Gastroesophageal sphincter (tissue), 4 donors: ENCODE results near the gene EPS8L1. TPM values are rescaled to one million over a fixed set of nuclear protein-coding genes. Genes with fewer than 3 reads are reported as not detected.

Experiments used
- ATAC-seq: fragments of 150-250 bp; one replicate; pipeline ENCODE4 v1.9.1; 2016; ENCODE audit warnings: mild to moderate bottlenecking, moderate library complexity
- H3K27ac ChIP-seq, 4 donors: fragments of 200-600 bp; sonication (generic) in 3 of 4; 1 replicate in 3 of 4; 2 replicates in 1 of 4; pipeline ENCODE4 v1.5.1; 2016 to 2019
- H3K27me3 ChIP-seq: fragments of 200-600 bp; sonication (generic); one replicate; pipeline ENCODE4 v1.5.1; 2019
- H3K36me3 ChIP-seq, 2 donors: fragments of 200-600 bp; sonication (generic); one replicate each; pipeline ENCODE4 v1.5.1; 2019; ENCODE audit warnings: control low read depth in 1 of 2
- H3K4me1 ChIP-seq, 3 donors: fragments of 200-600 bp; sonication (generic); 1 replicate in 2 of 3; 2 replicates in 1 of 3; pipeline ENCODE4 v1.5.1; 2016 to 2019; ENCODE audit warnings: control low read depth in 2 of 3
- H3K4me3 ChIP-seq, 2 donors: fragments of 200-600 bp; sonication (generic); one replicate each; pipeline ENCODE4 v1.5.1; 2019; ENCODE audit warnings: mild to moderate bottlenecking in 1 of 2, moderate library complexity in 1 of 2
- H3K9me3 ChIP-seq, 3 donors: fragments of 200-600 bp; sonication (generic); one replicate each; pipeline ENCODE4 v1.5.1; 2017 to 2019; ENCODE audit warnings: control low read depth in 2 of 3
- EP300 ChIP-seq: sonication (generic); formaldehyde crosslinking; IDR thresholded peaks from one replicate; pipeline ENCODE4 v1.6.1; 2017; ENCODE audit warnings: antibody characterized with exemption, mild to moderate bottlenecking
- POLR2A ChIP-seq, 2 donors: fragments of 450-650 bp; IDR thresholded peaks; one replicate each; pipeline ENCODE4 v1.6.1; 2017; ENCODE audit warnings: antibody characterized with exemption in 2 of 2, mild to moderate bottlenecking in 2 of 2, moderate library complexity in 1 of 2
- POLR2AphosphoS5 ChIP-seq: sonication (generic); formaldehyde crosslinking; IDR thresholded peaks from one replicate; pipeline ENCODE4 v1.6.1; 2017; ENCODE audit warnings: antibody characterized with exemption
- WGBS, 2 donors: methylation state at CpG; one replicate each; pipeline ENCODE4 v1.1.5; 2018; ENCODE audit warnings: low coverage in 1 of 2; 5-methylcytosine and 5-hydroxymethylcytosine counted together
- total RNA-seq, 4 donors: library from RNA; depleted of rRNA; stranded (reverse); fragments of >200 nt; gene quantifications; one replicate each; pipeline ENCODE4 v1.1.0, GENCODE V29; 2016
- TF ChIP-seq, protein P1 (sequence below), 4 experiments: fragments of 200-600 bp in 2 of 4; fragments of 450-650 bp in 2 of 4; sonication (generic) in 1 of 4; IDR thresholded peaks; one replicate each; pipeline ENCODE4 v1.5.1; 2017 to 2019; ENCODE audit warnings: antibody characterized with exemption in 4 of 4, mild to moderate bottlenecking in 2 of 4, moderate library complexity in 2 of 4

The EPS8L1 gene
- total RNA-seq, 4 donors from 2014 or later: 2.2 to 10.5 (median 2.5) TPM

DNA sequence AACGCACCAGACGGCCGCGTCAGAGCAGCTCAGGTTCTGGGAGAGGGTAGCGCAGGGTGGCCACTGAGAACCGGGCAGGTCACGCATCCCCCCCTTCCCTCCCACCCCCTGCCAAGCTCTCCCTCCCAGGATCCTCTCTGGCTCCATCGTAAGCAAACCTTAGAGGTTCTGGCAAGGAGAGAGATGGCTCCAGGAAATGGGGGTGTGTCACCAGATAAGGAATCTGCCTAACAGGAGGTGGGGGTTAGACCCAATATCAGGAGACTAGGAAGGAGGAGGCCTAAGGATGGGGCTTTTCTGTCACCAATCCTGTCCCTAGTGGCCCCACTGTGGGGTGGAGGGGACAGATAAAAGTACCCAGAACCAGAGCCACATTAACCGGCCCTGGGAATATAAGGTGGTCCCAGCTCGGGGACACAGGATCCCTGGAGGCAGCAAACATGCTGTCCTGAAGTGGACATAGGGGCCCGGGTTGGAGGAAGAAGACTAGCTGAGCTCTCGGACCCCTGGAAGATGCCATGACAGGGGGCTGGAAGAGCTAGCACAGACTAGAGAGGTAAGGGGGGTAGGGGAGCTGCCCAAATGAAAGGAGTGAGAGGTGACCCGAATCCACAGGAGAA lies 39.9 kb downstream of the EPS8L1 start:
- no peak for ATAC-seq
- H3K9me3 ChIP-seq: no peaks in the 10 kb centered on the region
- H3K4me1 ChIP-seq: peaks cover 0 to 69% (median 45%) of the 10 kb centered on the region in 3 donors
- H3K27ac ChIP-seq: peak overlapping the region; percentile 90 to 98 (median 97)
- peak; percentile 40 for TF ChIP-seq POLR2AphosphoS5
- TF ChIP-seq, protein P1, sequence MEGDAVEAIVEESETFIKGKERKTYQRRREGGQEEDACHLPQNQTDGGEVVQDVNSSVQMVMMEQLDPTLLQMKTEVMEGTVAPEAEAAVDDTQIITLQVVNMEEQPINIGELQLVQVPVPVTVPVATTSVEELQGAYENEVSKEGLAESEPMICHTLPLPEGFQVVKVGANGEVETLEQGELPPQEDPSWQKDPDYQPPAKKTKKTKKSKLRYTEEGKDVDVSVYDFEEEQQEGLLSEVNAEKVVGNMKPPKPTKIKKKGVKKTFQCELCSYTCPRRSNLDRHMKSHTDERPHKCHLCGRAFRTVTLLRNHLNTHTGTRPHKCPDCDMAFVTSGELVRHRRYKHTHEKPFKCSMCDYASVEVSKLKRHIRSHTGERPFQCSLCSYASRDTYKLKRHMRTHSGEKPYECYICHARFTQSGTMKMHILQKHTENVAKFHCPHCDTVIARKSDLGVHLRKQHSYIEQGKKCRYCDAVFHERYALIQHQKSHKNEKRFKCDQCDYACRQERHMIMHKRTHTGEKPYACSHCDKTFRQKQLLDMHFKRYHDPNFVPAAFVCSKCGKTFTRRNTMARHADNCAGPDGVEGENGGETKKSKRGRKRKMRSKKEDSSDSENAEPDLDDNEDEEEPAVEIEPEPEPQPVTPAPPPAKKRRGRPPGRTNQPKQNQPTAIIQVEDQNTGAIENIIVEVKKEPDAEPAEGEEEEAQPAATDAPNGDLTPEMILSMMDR (IDR thresholded peaks at IDR 0.05): no peak
- no peak for TF ChIP-seq POLR2A (IDR thresholded peaks at IDR 0.05)
- TF ChIP-seq EP300: no peak
- 0 to 18% methylated on average over 1 to 12 of the region's 13 CpGs for WGBS, 2 donors
- H3K36me3 ChIP-seq: peaks cover 0 to 9% of the 10 kb centered on the region in 2 donors
- no peaks in the 10 kb centered on the region for H3K27me3 ChIP-seq
- peak overlapping the region; percentile 64 to 79 for H3K4me3 ChIP-seq

DNA sequence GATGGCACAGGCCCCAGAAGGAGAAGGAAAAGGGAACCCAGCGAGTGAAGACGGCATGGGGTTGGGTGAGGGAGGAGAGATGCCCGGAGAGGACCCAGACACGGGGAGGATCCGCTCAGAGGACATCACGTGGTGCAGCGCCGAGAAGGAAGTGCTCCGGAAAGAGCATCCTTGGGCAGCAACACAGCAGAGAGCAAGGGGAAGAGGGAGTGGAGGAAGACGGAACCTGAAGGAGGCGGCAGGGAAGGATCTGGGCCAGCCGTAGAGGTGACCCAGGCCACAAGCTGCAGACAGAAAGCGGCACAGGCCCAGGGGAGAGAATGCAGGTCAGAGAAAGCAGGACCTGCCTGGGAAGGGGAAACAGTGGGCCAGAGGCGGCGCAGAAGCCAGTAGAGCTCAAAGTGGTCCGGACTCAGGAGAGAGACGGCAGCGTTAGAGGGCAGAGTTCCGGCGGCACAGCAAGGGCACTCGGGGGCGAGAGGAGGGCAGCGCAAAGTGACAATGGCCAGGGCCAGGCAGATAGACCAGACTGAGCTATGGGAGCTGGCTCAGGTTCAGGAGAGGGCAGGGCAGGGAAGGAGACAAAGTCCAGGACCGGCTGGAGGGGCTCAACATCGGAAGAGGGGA lies 40.7 kb downstream of the EPS8L1 start:
- Histone ChIP-seq H3K27me3 (no peaks in the 10 kb centered on the region), H3K9me3 (no peaks in the 10 kb centered on the region), H3K27ac (peak overlapping the region; percentile 90 to 98 (median 97)), H3K4me1 (peaks cover 0 to 61% (median 45%) of the 10 kb centered on the region in 3 donors), H3K36me3 (peaks cover 0 to 8% of the 10 kb centered on the region in 2 donors), H3K4me3 (peak overlapping the region; percentile 64 to 79)
- TF ChIP-seq, protein P1 (IDR thresholded peaks at IDR 0.05): no peak
- peak; percentile 42 to 52 for TF ChIP-seq POLR2A (IDR thresholded peaks at IDR 0.05)
- TF ChIP-seq EP300: no peak
- TF ChIP-seq POLR2AphosphoS5: peak; percentile 38
- peak; percentile 28 for ATAC-seq
- WGBS, 2 donors: 0% methylated on average over 14 to 22 of the region's 25 CpGs

DNA sequence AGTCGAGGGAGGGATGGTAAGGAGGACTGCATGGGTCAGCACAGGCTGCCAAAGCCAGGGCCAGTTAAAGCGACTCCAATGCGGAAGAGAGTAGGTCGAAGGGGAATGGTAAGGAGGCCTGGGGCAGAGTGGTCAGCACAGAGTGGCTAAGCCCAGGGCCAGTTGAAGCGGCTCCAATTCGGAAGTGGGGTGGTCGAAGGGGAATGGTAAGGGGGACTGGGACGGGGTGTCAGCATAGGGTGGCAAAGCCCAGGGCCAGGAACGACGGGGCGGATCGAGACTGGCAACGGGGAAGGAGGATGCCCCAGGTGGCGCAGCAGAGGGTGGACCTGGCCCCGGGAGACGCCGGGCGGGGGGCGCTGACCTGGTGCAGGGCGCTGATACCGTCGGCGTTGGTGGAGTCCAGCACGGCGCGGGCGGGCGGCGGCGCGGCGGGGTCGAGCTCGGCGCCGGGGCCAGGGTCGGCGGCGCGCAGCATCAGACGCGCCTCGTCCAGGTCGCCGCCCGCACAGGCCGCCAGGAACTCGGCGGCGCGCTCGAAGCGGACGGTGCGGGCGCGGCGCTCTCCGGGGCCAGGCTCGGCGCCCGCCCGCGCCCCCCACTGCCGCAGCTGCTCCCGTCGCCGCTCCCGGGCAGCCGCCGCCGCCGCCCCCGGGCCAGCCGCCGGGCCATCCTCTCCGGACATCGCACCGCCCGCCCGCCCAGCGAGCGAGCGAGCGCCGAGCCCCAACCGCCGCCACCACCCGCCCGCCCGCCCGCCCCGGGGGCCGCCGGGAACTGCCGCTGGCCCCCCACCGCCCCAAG lies 41.4 kb downstream of the EPS8L1 start, which contains the start of gene PPP1R12C:
TSS of gene PPP1R12C (minus strand) at position 779 of the 804 bp plus-strand sequence. CDS start at position 685, 94 bp downstream.
- H3K4me1 ChIP-seq: peaks cover 0 to 54% (median 41%) of the 10 kb centered on the region in 3 donors
- peak; percentile 0 for ATAC-seq

GRCh38 chr19:55117663-55118391 lies 42.2 kb downstream of the EPS8L1 start:
- TF ChIP-seq POLR2AphosphoS5: peak; percentile 79
- TF ChIP-seq, protein P1 (IDR thresholded peaks at IDR 0.05): peak in 2 of 4 experiments; percentile 6 to 25
- TF ChIP-seq POLR2A (IDR thresholded peaks at IDR 0.05): peak in 1 of 2 donors; percentile 12
- TF ChIP-seq EP300: no peak
- Histone ChIP-seq H3K27ac (peak overlapping the region; percentile 30 to 98 (median 97)), H3K36me3 (no peaks in the 10 kb centered on the region), H3K9me3 (no peaks in the 10 kb centered on the region), H3K4me1 (peaks cover 0 to 46% (median 34%) of the 10 kb centered on the region in 3 donors), H3K27me3 (no peaks in the 10 kb centered on the region), H3K4me3 (peak overlapping the region; percentile 36 to 79)
- WGBS, 2 donors: 1% methylated on average over 16 to 18 of the region's 44 CpGs
- peak; percentile 94 for ATAC-seq

More for the DNA sequence above, 41.4 kb downstream of the EPS8L1 start, which contains the start of gene PPP1R12C:
- TF ChIP-seq POLR2A (IDR thresholded peaks at IDR 0.05) (peak; percentile 35 to 79), POLR2AphosphoS5 (no peak)
- H3K27ac ChIP-seq: peak within 1 kb of the TSS; percentile 90 to 98 (median 97)
- no peaks in the 10 kb centered on the region for H3K9me3 ChIP-seq
- peak within 1 kb of the TSS; percentile 64 to 79 for H3K4me3 ChIP-seq
- H3K36me3 ChIP-seq: peaks cover 0 to 7% of the 10 kb centered on the region in 2 donors
- H3K27me3 ChIP-seq: no peaks in the 10 kb centered on the region
- 0 to 1% methylated on average over 7 to 19 of the region's 97 CpGs for WGBS, 2 donors
